IPS-15b (cell line): ENCODE results near the gene ZBP1.

Experiments used
- H3K27me3 ChIP-seq: one replicate; pipeline ENCODE4 v1.6.1; 2013; ENCODE audit warnings: low read length; ENCODE audit not compliant: control insufficient read depth, insufficient read depth
- H3K36me3 ChIP-seq: one replicate; pipeline ENCODE4 v1.6.1; 2013; ENCODE audit warnings: low read length; ENCODE audit not compliant: control insufficient read depth, insufficient read depth
- H3K4me1 ChIP-seq: one replicate; pipeline ENCODE4 v1.6.1; 2013; ENCODE audit warnings: mild to moderate bottlenecking, low read length; ENCODE audit not compliant: control insufficient read depth, insufficient read depth
- H3K4me3 ChIP-seq: one replicate; pipeline ENCODE4 v1.5.1; 2013; ENCODE audit warnings: low read depth, low read length
- H3K9ac ChIP-seq: one replicate; pipeline ENCODE4 v1.6.1; 2013; ENCODE audit warnings: low read depth, mild to moderate bottlenecking, low read length
- H3K9me3 ChIP-seq: one replicate; pipeline ENCODE4 v1.6.1; 2013; ENCODE audit warnings: mild to moderate bottlenecking, low read length; ENCODE audit not compliant: control insufficient read depth, insufficient read depth

The ZBP1 gene

GRCh38 chr20:57618764-57619050 is 1.5 kb downstream of the ZBP1 start:
- H3K4me3 ChIP-seq, result no peak overlapping the region
- H3K9ac ChIP-seq, result no peak overlapping the region
- H3K27me3 ChIP-seq, result no peaks in the 10 kb centered on the region
- no peaks in the 10 kb centered on the region for H3K9me3 ChIP-seq
- H3K4me1 ChIP-seq, result no peaks in the 10 kb centered on the region
- no peaks in the 10 kb centered on the region for H3K36me3 ChIP-seq

- no peaks in the 10 kb centered on the region for H3K36me3 ChIP-seq
- no peaks in the 10 kb centered on the region for H3K27me3 ChIP-seq
- H3K4me3 ChIP-seq, result no peak overlapping the region
- H3K4me1 ChIP-seq, result no peaks in the 10 kb centered on the region
- no peak overlapping the region for H3K9ac ChIP-seq
- H3K9me3 ChIP-seq, result no peaks in the 10 kb centered on the region
These were observed 2.0 kb downstream of the ZBP1 start for GRCh38 chr20:57618091-57618763.

- H3K9me3 ChIP-seq, result no peaks in the 10 kb centered on the region
- H3K27me3 ChIP-seq, result no peaks in the 10 kb centered on the region
- H3K4me3 ChIP-seq, result no peak overlapping the region
- H3K9ac ChIP-seq, result no peak overlapping the region
- H3K36me3 ChIP-seq, result no peaks in the 10 kb centered on the region
- no peaks in the 10 kb centered on the region for H3K4me1 ChIP-seq
These were observed 3.0 kb downstream of the ZBP1 start for GRCh38 chr20:57617079-57617795.

GRCh38 chr20:57616143-57616951 is 3.9 kb downstream of the ZBP1 start:
- H3K36me3 ChIP-seq, result no peaks in the 10 kb centered on the region

GRCh38 chr20:57615445-57615811 is 4.8 kb downstream of the ZBP1 start:
- H3K9me3 ChIP-seq, result no peaks in the 10 kb centered on the region
- H3K36me3 ChIP-seq, result no peaks in the 10 kb centered on the region
- no peak overlapping the region for H3K9ac ChIP-seq
- no peaks in the 10 kb centered on the region for H3K4me1 ChIP-seq
- no peak overlapping the region for H3K4me3 ChIP-seq
- H3K27me3 ChIP-seq, result no peaks in the 10 kb centered on the region

More at GRCh38 chr20:57616143-57616951, 3.9 kb downstream of the ZBP1 start:
- Histone ChIP-seq H3K9ac (no peak overlapping the region), H3K9me3 (no peaks in the 10 kb centered on the region), H3K27me3 (no peaks in the 10 kb centered on the region), H3K4me1 (no peaks in the 10 kb centered on the region), H3K4me3 (no peak overlapping the region)

GRCh38 chr20:57614490-57615444 is 5.5 kb downstream of the ZBP1 start:
- H3K9ac ChIP-seq, result no peak overlapping the region
- H3K4me3 ChIP-seq, result no peak overlapping the region
- no peaks in the 10 kb centered on the region for H3K4me1 ChIP-seq
- no peaks in the 10 kb centered on the region for H3K36me3 ChIP-seq
- no peaks in the 10 kb centered on the region for H3K9me3 ChIP-seq
- no peaks in the 10 kb centered on the region for H3K27me3 ChIP-seq

- H3K27me3 ChIP-seq, result no peaks in the 10 kb centered on the region
- no peaks in the 10 kb centered on the region for H3K36me3 ChIP-seq
- no peaks in the 10 kb centered on the region for H3K9me3 ChIP-seq
- H3K4me1 ChIP-seq, result no peaks in the 10 kb centered on the region
- H3K9ac ChIP-seq, result no peak overlapping the region
- H3K4me3 ChIP-seq, result no peak overlapping the region
These were observed 6.7 kb downstream of the ZBP1 start for GRCh38 chr20:57613481-57613921.

GRCh38 chr20:57612916-57613315 is 7.3 kb downstream of the ZBP1 start:
- H3K36me3 ChIP-seq, result no peaks in the 10 kb centered on the region
- H3K9ac ChIP-seq, result no peak overlapping the region
- H3K9me3 ChIP-seq, result no peaks in the 10 kb centered on the region
- no peak overlapping the region for H3K4me3 ChIP-seq
- H3K4me1 ChIP-seq, result no peaks in the 10 kb centered on the region
- H3K27me3 ChIP-seq, result no peaks in the 10 kb centered on the region

GRCh38 chr20:57612436-57612835 is 7.8 kb downstream of the ZBP1 start:
- Histone ChIP-seq H3K9me3 (no peaks in the 10 kb centered on the region), H3K27me3 (no peaks in the 10 kb centered on the region), H3K36me3 (no peaks in the 10 kb centered on the region), H3K9ac (no peak overlapping the region), H3K4me3 (no peak overlapping the region), H3K4me1 (no peaks in the 10 kb centered on the region)

- no peaks in the 10 kb centered on the region for H3K27me3 ChIP-seq
- H3K9me3 ChIP-seq, result no peaks in the 10 kb centered on the region
These were observed 8.5 kb downstream of the ZBP1 start for GRCh38 chr20:57611586-57612311.

More at GRCh38 chr20:57611586-57612311, 8.5 kb downstream of the ZBP1 start:
- H3K4me1 ChIP-seq, result no peaks in the 10 kb centered on the region
- H3K9ac ChIP-seq, result no peak overlapping the region
- H3K36me3 ChIP-seq, result no peaks in the 10 kb centered on the region
- no peak overlapping the region for H3K4me3 ChIP-seq
